Fibroblast of upper back skin (primary cell): Measurements from ENCODE around the gene TMEM138.
A peak's percentile ranks its signal among the peaks of the same experiment; 100 is the strongest.

Experiments used
- DNase-seq: peaks from one replicate; pipeline ENCODE4 v3.0.0-alpha.2; 2013

Gene TMEM138

GRCh38 chr11:61361741-61362541 is at the start of gene TMEM138, which contains the start of gene CYB561A3:
TSS of gene TMEM138 (plus strand) at chr11:61362374. CDS start at chr11:61364391, 2,017 bp downstream.
TSS of gene CYB561A3 (minus strand) at chr11:61361882. CDS start at chr11:61356713, 5,169 bp downstream.
- DNase-seq = peak; percentile 92

GRCh38 chr11:61315260-61315659 is 46.9 kb upstream of the TMEM138 start:
- no peak for DNase-seq

- DNase-seq = no peak
These were observed 36.3 kb upstream of the TMEM138 start for GRCh38 chr11:61325649-61326414.

GRCh38 chr11:61327669-61328071 is 34.5 kb upstream of the TMEM138 start:
- DNase-seq = peak; percentile 58

GRCh38 chr11:61328351-61328750 is 33.8 kb upstream of the TMEM138 start:
- DNase-seq = no peak

- DNase-seq = no peak
These were observed 32.3 kb upstream of the TMEM138 start for GRCh38 chr11:61329871-61330270.

GRCh38 chr11:61331651-61332050 is 30.5 kb upstream of the TMEM138 start:
- DNase-seq = no peak

- DNase-seq = peak; percentile 12
These were observed 29.8 kb upstream of the TMEM138 start for GRCh38 chr11:61332281-61332796.

- DNase-seq = peak; percentile 93
These were observed 29.2 kb upstream of the TMEM138 start, which contains the start of the genes DDB1 and TKFC for GRCh38 chr11:61332797-61333549. TSS of gene DDB1 (minus strand) at chr11:61333105. CDS start at chr11:61332968, 137 bp downstream. TSS of gene TKFC (plus strand) at chr11:61333228. CDS start at chr11:61334729, 1,501 bp downstream.

GRCh38 chr11:61333550-61334433 is 28.4 kb upstream of the TMEM138 start:
- DNase-seq = no peak

- DNase-seq = no peak
These were observed 27.5 kb upstream of the TMEM138 start for GRCh38 chr11:61334434-61335354.

- DNase-seq = no peak
These were observed 26.8 kb upstream of the TMEM138 start for GRCh38 chr11:61335355-61335710.

- peak; percentile 72 for DNase-seq
These were observed 25.8 kb upstream of the TMEM138 start for GRCh38 chr11:61336171-61336935.

GRCh38 chr11:61337706-61338470 is 24.3 kb upstream of the TMEM138 start:
- no peak for DNase-seq

GRCh38 chr11:61338783-61339489 is 23.2 kb upstream of the TMEM138 start:
- DNase-seq = no peak

GRCh38 chr11:61339490-61339878 is 22.7 kb upstream of the TMEM138 start:
- no peak for DNase-seq

- no peak for DNase-seq
These were observed 21.2 kb upstream of the TMEM138 start for GRCh38 chr11:61340979-61341378.

- no peak for DNase-seq
These were observed 20.5 kb upstream of the TMEM138 start for GRCh38 chr11:61341706-61342105.
